Kidney (tissue), 14 donors: ENCODE measurements around the gene PGBD5. TPM values are rescaled to one million over a fixed set of nuclear protein-coding genes. Genes with fewer than 3 reads are reported as not detected.

Source experiments
- DNase-seq, 5 donors: peaks; one replicate each; pipeline ENCODE4 v3.0.0-alpha.2; 2013 to 2020
- FAIRE-seq: peaks from 2 replicates; lab custom pipeline; 2012; peaks lifted over from hg19 to GRCh38; lab: Jason Lieb, UNC
- H3K27ac ChIP-seq, 2 donors: one replicate each; pipeline ENCODE4 v1.7.0; 2013; ENCODE audit warnings: low read depth in 2 of 2, low read length in 2 of 2, inconsistent platforms in 1 of 2
- H3K27me3 ChIP-seq: one replicate; pipeline ENCODE4 v1.7.1; 2013; ENCODE audit warnings: low read length, inconsistent platforms; ENCODE audit not compliant: control insufficient read depth, insufficient read depth
- H3K36me3 ChIP-seq, 3 donors: one replicate each; pipeline versions ENCODE4 v1.7.0 to v1.7.1; 2013; ENCODE audit warnings: low read length in 3 of 3, control low read depth in 1 of 3, inconsistent platforms in 1 of 3; ENCODE audit not compliant: insufficient read depth in 3 of 3, control insufficient read depth in 2 of 3
- H3K4me1 ChIP-seq, 3 donors: one replicate each; pipeline versions ENCODE4 v1.7.0 to v1.7.1; 2013; ENCODE audit warnings: low read length in 3 of 3, inconsistent platforms in 1 of 3, low read depth in 1 of 3; ENCODE audit not compliant: control insufficient read depth in 2 of 3, insufficient read depth in 2 of 3
- H3K4me3 ChIP-seq, 3 donors: one replicate each; pipeline versions ENCODE4 v1.7.0 to v1.8.1; 2013; ENCODE audit warnings: low read length in 3 of 3, control low read depth in 1 of 3, inconsistent platforms in 1 of 3
- H3K9ac ChIP-seq, 3 donors: one replicate each; pipeline versions ENCODE4 v1.7.0 to v1.7.1; 2013; ENCODE audit warnings: low read length in 3 of 3, control low read depth in 1 of 3, inconsistent platforms in 1 of 3
- H3K9me3 ChIP-seq, 3 donors: one replicate each; pipeline versions ENCODE4 v1.7.0 to v1.7.1; 2013; ENCODE audit warnings: low read length in 3 of 3, control low read depth in 1 of 3, inconsistent platforms in 1 of 3; ENCODE audit not compliant: control insufficient read depth in 2 of 3, insufficient read depth in 1 of 3
- CTCF ChIP-seq: IDR thresholded peaks from 3 replicates; pipeline ENCODE4 v1.5.1; 2012; ENCODE audit warnings: mild to moderate bottlenecking, moderate library complexity, borderline replicate concordance; ENCODE audit not compliant: insufficient read depth; ENCODE audit errors: extremely low read depth
- intact Hi-C: fragments of 100-400 bp; cut with DNase I; formaldehyde crosslinking; loops from one replicate; pipeline ENCODE4 v1.11.1; 2022
- polyA plus RNA-seq: library from polyadenylated mRNA; stranded (reverse); fragments of 350-450 nt; fragmentation: Illumina TruSeq; extraction: RNeasy Lipid Tissue Mini Kit (QIAGEN cat#74804); gene quantifications from one replicate; pipeline ENCODE4 v1.2.3, GENCODE V29; 2014; ENCODE audit warnings: low read depth, low replicate concordance; ENCODE audit not compliant: insufficient read depth
- total RNA-seq: library from RNA; stranded (reverse); fragmentation: NEBNext Ultra II Directional; extraction: Animal tissue kit (Norgen Biotek cat#: 25700); gene quantifications from one replicate; pipeline ENCODE4 v1.2.1, GENCODE V29; 2021
- donor health status: control.
- donor health status: control.
- donor health status: control.
- donor health status: control.
- donor health status: control.
- donor health status: DM: yes; HTN: yes; CAD: no.
- donor health status: Normal renal cell carcinoma (clear cell type).

The PGBD5 gene
- total and polyA plus RNA-seq, 2 donors from 2014 or later = 2.0 to 3.7 TPM

- Histone ChIP-seq H3K4me3 (no peak overlapping the region), H3K27ac (no peak overlapping the region), H3K9me3 (no peaks in the 10 kb centered on the region), H3K4me1 (no peaks in the 10 kb centered on the region), H3K27me3 (no peaks in the 10 kb centered on the region), H3K36me3 (no peaks in the 10 kb centered on the region), H3K9ac (no peak overlapping the region)
- intact Hi-C loops = no loop called here
- DNase-seq = no peak
- TF ChIP-seq CTCF = no peak
- no peak for FAIRE-seq
These were observed 10.6 kb downstream of the PGBD5 start for GRCh38 chr1:230415405-230416132.

- Histone ChIP-seq H3K4me1 (no peaks in the 10 kb centered on the region), H3K9ac (no peak overlapping the region), H3K4me3 (no peak overlapping the region), H3K27me3 (no peaks in the 10 kb centered on the region), H3K27ac (no peak overlapping the region), H3K9me3 (no peaks in the 10 kb centered on the region), H3K36me3 (no peaks in the 10 kb centered on the region)
- DNase-seq (no peak), FAIRE-seq (no peak)
- TF ChIP-seq CTCF = no peak
- intact Hi-C loops = no loop called here
These were observed 11.4 kb downstream of the PGBD5 start for GRCh38 chr1:230414694-230415093.

GRCh38 chr1:230414102-230414501, 12.0 kb downstream of the PGBD5 start:
- intact Hi-C loops = no loop called here
- Histone ChIP-seq H3K4me3 (no peak overlapping the region), H3K36me3 (no peaks in the 10 kb centered on the region), H3K4me1 (no peaks in the 10 kb centered on the region), H3K9me3 (no peaks in the 10 kb centered on the region), H3K9ac (no peak overlapping the region), H3K27ac (no peak overlapping the region), H3K27me3 (no peaks in the 10 kb centered on the region)
- no peak for FAIRE-seq
- no peak for TF ChIP-seq CTCF
- DNase-seq = no peak
